HG03196 (cell line): ENCODE data around the gene NES.

ENCODE experiments used
- ATAC-seq: cut with Tn5 transposase; IDR thresholded peaks from one replicate; pipeline ENCODE4 v1.9.1; 2021; ENCODE audit not compliant: unreplicated experiment

Gene NES

DNA sequence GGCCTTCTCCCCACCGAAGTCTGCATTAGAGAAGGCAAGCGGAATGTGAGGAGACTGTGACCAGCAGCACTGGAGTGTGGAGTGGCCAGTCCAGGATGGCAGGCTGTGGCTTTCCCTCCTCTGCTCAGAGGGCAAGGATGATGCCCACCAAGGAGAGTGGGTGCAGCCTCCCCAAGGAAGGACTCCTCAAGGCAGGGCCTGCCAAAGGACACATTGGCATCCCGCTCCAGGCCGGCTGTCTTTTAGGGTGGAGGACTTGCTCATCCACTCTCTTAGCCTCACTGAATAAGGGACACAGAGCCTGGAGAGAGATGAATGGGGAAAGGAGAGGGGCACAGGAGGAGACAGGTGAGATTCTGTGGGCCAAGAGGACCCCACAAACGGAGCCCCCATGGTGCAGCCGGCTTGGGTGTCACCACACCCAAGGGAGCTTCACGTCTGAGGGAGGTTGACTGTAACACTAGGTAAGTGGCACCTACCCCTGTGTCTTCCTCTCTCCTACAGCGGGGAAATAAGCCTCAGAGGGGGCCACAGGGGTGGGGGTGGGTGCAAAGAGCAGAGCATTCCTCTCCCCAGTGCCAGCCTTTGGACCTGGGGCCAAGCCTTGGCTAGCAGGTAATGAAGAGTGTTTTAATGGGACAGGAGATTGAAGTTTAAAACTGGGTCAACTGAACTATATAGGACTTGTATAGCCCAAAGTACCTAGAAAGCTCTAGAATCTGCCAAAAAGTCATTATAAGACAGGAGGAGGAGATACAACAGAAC, 4.2 kb upstream of the NES start:
- ATAC-seq = no peak

DNA sequence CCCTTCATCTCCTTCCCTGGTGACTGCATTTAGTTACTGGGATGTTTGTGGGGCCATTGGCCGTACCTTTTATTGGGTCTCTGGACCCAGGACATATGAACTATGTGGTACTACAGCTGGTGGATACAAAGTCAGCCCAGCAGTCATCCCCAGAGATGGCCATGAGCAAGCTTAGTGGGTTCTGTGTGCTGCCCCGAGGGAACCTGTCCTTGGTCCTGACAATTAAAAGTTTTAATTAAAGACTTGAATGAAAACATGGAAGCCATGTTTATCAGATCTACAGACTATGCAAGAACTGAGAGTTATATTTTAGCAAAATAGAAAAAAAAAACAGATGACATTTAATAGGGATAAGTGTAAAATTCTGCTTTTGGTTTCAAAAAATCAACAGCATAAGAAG, 2.8 kb upstream of the NES start:
- no peak for ATAC-seq

DNA sequence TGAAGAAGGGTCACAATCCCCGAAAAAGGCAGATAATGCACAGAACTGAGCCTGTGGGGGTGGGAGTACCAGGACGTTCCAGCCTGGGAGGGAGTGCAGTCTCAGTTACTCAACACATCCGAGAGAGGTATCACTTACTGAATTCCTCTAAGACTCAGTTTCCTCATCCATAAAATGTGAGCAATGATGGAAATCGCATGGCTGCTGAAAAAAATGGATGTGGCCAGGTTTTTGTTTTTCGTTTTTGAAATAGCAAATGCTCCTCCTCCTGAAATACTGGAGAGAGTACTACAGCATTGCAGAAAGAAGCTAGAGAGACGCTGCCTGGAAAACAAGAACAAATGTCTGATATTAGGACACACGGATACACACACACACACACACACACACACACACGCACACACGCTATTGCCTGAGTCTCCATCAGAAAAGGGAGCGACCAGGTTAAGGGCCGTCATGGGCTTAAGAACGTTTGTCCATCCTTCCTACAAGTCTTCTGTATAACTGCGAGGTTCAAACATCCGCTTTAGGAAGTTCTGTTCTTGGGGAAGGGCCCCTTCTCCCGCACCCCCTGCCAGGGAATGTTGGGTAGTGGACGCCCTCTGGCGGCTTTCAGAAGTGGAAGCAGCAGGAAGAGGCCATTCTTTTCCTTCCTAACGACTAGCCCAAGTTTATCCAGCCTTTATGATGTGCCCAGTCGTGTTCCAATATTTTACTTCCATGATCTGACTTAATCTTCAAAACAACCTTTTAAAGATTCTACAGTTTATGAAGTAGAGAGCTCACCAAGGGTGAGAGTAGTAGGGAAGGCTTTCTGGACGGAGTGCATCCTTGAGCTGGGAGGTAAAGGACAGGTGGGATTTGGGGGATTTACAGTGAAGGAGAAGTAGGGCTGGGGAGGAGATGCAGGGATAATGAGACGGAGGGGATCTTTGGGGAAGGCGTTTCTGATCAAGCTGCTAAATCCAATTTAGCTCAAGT, 699 bp upstream of the NES start:
- ATAC-seq = no peak

DNA sequence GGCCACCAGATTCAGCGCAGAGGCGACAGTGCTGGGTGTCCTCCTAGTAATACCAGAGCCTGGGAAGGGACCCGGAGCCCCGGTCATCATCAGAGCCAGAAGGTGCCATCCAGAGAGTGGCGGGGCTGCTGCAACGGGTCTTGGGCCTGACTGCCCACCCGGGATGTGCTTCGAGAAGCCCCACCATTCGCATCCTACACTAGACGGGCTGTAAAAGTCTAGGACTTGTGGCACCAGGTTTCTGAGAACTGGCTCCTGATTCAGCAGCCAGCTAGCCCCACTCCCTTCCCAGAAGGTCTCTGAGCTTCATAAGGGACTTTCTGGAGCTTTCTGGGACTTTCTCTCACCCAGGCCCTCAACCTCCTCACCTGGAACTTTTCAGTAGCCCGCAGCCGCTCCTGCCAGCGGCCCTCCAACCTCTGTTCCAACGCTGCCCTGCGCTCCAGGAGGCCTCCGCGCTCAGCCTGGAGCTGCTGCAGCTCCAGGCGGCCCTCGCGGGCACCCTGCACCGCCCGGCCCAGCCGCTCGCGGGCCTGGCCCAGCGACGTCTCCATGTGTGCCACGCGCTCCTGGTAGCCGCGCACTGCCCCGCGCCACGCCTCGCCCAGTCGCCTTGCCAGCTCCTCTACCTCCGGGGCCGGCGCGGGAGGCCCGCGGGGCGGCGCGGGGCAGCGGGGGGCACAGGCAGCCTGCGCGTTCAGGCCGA, 940 bp downstream of the NES start:
- ATAC-seq = no peak

DNA sequence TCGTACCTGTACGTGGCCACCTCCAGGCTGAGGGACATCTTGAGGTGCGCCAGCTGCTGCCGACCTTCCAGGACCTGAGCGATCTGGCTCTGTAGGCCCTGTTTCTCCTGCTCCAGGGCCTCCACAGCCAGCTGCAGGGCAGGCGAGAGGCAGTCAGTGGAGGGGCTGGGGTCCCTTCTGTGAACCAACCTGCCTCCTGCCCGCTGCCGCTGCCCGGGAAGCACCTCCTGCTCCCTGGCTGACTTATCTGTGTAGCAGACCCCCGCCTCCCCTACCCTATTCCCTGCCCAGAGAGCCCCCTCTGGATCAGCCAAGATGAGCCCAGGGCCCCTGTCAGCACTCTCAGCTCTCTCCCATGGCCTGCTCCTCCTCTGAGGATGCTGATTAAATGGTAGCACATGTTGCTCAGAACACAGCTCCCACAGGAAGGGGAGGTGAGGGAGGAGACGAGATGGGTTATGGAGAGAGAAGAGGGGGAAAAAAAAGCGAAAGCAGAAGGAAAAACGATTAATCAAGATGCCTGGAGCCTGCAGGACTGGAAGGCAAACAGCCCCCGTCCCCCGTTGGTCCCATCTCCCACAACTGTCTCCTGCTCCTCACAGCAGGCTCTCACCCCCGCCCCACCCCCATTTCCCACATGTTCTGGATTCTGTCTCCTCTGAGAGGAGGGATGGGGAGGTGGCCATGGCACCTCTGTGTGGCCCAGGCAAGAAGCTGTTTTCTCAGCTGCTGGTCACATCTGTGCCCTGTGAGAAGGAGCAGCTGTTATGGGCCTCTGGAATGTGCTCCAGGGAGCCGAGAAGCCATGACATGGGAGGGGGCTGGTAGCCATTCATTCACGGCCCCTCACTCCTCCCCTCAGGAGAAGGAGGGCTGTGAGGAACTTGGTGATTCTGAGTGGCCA, 1.7 kb downstream of the NES start:
- ATAC-seq = no peak

DNA sequence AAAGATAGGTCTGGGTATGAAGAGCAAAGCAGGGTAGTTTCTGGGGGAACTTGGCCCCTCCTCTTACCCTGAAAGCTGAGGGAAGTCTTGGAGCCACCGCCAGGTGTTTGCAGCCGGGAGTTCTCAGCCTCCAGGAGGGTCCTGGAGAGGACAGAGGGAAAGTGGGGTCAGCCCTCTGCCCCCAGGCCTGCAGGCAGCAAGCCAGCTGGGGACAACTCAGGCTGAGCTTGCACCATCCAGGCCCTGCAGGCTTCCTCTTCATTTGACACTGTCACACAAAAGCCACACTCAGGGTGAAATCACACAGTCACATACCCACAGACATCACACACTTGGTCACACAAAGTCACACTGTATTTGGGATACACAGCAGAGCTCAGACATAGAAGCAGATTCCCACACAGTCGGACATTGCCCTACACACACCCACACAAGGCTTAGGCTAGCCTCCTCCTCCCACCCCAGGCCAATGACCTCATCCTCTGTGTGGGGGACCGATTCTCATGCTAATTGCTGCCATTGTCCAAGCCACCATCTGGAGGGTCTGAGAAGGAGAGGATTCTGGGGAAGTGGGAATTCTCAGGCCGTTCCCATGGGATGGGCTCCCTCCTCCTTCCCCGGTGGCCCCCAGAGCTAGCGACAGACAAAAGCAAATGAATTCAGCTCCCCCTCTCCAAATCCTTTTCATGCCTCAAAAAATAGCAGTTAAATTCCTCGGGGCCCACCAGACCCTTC, 3.7 kb downstream of the NES start:
- ATAC-seq = no peak

DNA sequence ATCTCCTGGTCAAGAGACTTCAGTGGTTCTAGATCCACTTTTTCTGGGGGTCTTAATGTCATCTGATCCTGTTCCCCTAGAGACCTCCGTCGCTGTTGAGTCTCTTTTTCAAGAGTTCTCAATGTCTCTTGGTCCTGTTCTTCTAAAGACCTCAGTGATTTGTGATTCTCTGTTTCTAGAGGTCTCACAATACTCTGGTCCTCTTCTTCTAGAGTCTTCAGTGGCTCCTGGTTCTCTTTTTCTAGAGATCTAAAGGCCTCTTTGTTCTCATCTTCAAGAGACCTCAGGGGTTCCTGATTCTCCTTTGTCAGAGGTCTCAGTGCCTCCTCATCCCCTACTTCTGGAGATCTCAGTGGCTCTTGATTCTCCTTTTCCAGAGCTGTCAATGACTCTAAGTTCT, 5.4 kb downstream of the NES start:
- ATAC-seq = no peak

DNA sequence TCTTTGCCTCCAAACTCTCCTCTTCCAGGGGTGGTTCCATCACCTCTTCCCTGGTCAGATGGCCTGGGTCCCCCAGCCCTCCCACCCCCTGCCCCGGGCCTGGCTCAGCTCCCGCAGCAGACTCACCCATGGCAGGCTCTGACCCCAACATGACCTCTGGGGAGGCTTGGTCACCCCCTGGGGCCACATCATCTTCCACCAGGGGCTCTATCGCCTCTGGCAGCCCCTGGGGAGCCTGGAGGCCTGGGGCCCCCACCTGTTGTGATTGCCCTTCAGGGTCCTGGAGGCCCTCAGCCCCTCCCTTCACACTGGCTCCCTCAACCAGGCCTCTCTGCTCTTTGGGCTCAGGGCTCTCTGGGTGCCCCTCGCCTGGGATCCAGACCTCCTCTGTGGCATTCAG, 6.4 kb downstream of the NES start:
- ATAC-seq = no peak

DNA sequence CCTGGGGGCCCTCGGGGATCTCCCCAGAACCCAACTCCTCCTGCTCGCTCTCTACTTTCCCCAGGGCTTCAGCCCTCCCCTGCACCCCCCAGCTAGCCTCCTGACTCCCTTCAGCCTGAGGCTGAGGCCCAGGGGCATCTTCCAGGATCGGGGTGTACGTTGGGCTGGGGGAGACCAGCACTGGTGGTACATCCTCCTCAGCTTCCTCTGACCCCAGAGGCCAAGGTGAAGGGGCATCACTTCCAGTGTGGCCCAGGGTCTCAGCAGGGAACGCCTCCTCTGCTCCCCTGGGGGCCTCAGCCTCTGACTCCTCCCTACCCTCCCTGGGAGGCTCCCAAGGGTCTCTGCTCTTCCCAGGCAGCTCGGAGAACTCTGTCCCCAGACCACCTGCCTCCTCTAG, 6.8 kb downstream of the NES start:
- ATAC-seq = no peak

DNA sequence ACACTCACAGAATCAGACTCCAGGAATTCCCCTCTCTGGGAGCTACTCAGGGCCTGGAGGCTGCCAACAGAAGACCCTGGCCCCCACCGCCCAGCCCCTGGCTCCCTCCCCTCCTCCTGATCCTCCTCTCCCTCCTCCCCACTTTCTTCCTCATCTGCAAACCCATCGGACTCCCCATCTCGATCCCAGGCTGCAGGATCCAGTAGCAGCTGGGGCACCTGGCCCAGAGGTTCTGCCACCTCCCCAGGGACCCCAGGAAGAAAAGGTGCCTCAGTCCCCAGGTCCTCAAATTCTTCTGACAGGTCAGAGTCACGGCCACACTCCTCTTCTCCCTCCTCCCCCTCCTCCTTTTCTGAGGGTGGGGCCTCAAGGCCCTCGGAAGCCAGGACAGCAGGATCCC, 7.4 kb downstream of the NES start:
- ATAC-seq = no peak

DNA sequence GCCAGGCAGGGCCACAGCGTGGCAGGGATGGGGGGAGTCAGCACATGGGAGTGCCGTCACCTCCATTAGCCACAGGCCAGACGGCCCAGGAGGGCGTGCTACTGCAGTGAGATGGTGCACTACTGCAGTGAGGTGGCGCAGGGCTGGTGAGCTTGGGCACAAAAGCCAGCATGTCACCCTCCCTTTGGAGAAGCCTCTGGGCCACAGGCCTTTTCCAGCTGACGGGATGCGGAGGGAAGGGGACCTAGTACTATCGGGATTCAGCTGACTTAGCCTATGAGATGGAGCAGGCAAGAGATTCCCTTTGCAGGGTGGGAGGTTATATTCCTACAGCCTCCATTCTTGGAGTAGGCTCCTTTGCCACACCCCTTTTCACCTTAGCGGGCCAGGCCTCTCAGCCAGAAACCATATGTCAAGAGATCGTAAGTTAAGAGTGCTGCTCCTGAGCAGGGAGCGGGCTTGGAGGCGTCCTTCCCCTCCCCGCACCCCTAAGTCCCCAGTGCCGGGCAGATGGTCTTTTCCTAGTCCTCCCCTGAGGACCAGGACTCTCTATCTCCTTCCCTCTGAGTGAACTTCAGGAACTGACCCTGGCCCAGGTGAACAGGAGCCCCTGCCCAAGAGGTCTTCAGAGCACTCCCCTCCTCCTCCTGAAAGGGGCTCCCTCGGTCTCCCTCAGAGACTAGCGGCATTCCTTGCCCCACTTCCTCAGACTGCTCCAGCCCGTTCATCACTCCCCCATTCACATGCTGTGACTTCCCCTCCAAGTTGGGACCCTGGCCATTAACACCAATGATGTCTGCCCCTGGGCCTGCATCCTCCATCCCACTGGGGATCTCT, 8.2 kb downstream of the NES start:
- ATAC-seq = no peak

DNA sequence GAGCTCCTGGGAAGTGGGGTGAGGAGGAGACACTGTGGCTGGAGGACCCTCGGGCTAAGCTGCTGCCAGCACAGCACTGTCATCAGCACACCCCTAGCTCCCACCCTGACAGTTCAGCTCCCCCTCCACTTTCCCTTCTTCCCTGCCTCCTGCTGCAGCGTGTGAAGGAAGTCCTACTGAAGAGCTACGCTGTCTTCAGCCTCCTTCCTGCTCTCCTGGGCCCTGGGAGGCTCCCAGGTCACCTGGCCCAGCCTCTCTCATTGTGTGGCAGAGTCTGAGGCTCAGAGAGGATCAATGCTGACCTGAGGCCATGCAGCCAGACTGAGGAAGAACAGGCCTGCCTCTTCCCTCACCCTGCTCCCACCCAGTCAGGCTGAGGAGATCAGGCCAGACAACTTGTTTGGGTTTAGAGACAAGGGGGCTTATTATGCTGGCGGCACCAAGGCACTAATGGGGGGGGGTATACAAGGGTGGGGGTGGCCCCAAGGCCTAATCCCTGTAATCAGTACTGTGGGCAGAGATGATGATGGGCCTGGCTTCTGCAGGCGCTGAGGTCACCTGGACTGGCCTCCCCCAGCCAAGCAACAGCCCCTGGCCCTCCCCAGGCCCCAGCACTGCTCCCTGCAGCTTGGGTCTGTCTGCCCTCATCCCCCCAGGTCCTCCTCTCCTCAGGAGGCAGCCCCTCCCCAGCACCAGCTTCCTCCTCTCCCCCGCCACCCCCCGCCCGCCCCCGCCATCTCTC, 9.1 kb downstream of the NES start:
- ATAC-seq = no peak

DNA sequence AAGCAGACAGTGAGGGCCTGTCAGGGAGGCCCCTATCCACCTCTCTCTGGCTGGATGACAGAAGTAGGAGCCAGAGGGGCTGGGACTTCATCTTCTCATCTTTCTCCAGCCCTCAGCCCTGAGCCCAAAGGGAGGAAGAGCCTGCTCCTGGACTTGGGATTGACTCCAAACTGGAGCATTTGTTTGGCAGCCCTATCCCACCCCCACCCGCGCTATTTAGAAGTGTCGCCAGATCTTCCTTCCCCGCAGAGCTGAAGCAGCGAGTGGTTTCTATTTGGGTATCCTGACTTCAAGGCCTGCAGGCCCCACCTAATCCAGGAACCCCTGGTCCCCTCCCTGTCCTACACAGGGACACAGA, 9.6 kb downstream of the NES start:
- ATAC-seq = no peak

DNA sequence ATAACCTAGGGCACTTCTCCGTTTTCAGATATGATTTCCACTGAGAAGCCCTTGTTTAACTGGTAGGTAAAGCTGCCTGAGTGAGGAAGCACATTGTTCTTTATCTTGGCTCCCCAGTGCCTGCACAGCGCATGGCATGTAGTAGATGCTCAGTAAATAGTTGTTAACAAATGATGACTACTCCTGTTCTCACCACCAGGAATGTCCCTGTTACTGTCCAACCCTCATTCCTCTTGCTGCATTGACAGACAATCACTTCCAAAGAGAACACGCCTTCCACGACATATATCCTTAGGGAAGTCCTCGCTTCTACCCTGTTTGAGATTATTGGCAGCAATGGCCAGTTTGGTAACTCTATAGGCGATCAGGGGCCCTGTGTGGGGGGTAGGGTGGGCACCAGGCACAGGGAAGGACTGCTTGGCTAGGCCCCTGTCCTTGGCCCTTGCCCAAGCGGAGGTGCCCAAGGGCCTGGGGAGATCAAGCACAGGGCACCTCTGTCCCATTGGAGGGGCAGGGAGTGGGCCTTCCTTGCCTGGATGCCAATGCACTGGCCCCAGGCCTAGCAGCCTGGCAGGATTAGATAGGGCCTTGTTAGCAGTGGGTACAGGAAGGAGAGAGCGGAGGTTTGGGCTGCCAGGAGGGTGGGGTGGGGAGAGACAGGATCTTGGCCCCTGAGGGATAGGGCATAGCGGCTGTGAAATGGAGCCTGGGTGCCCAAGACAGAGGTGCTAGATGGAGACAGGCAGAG, 10.2 kb downstream of the NES start:
- no peak for ATAC-seq

DNA sequence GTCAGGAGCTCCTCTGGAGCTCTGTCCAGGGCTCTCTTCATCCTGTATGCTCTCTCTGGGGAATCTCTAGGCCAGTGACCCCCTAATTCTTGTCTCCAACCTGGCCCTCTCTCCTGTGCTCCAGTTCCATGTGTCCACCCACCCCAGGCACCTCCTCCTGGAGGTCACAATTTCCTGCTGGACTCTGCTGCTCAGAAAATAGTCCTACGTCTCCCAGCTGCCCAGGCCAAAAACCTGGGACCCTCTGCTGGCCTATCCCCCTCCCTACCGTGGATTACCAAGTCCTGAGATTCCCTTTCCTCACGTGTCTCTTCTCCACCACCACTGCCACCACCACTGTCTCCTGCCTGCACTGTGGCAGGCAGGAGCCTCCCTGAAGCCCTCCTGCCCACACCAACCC, 11.7 kb downstream of the NES start:
- ATAC-seq = no peak

DNA sequence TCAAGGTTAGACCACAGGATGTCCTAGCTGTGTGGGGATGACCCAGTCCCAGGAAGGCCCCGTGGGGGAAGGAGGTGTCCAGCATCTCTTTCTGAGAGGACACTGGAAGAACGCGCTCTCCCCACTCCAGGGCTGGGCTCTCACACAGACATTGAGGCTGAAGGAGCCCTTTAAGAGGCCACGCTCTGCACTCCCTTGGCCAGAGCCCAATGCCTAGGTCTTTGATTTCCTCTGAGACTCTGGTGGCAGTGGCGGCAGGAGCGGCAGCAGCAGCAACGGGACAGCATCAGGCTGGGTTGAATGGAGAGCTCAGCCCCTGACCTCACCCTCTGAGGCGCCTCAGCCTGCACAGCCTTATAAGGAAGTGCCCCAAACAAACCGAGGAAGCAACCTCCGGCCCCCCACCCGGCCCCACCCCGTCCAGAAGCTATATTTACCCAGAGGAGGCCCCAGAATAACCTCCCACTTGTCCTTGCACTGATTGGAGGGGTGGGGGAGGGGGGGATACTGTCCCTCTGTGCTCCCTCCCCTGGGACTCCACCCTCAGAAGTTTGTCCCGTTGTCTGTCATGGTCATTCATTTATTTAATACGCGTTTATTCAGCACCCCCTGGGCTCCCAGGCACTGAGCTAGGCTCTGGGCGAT, 12.3 kb downstream of the NES start:
- no peak for ATAC-seq

DNA sequence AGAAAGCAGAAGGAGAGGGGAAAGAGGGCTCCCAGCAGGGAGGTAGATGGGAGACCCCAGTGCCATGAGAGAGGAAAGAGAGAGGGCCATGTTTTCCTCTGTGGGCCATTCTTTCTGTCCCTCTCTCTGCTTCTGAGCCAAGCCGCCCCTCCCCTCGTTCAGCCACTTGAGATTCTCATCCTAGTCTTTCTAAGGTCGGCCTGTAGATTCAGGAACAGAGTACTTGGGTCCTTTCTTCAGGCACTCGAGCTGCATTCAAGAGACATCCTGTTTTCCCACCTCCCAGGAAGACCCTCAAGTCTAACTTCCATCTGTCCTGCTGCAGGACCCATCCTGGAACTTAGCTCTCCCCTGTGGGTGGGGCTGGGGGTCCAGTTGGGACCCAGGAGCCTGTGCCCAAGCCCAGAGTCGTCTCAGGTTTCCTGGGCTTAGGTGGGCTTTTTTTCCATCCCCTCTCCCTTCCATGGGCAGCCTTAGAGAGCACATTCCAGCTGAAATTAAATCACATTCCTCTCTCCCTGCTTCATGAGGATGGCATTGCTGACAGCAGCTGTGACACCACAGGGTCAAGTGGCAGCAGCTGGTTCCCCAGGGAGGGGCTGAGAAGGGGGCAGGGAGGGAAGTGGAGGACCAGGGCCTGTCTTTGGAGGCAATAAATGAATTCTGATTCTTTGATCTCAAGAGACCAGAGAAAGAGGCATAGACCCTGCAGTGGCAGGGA, 13.0 kb downstream of the NES start:
- ATAC-seq = no peak
